Esophagus muscularis mucosa (tissue), 4 donors: ENCODE results near the gene PTGER1. TPM values are rescaled to one million over a fixed set of nuclear protein-coding genes. Genes with fewer than 3 reads are reported as not detected.

Experiments
- DNase-seq: peaks from one replicate; pipeline ENCODE4 v3.0.0-alpha.2; 2017; ENCODE audit errors: extremely low spot score
- H3K27ac ChIP-seq, 4 donors: fragments of 200-600 bp; sonication (generic); replicated peaks in 1 of 4; 1 replicate in 3 of 4; 2 replicates in 1 of 4; pipeline ENCODE4 v1.5.1; 2016 to 2019; ENCODE audit warnings: mild to moderate bottlenecking in 1 of 4
- H3K27me3 ChIP-seq, 4 donors: fragments of 200-600 bp; sonication (generic); one replicate each; pipeline versions ENCODE4 v1.5.1 to v1.6.0; 2016 to 2019
- H3K36me3 ChIP-seq, 4 donors: fragments of 200-600 bp; sonication (generic); one replicate each; pipeline ENCODE4 v1.5.1; 2016 to 2019
- H3K4me1 ChIP-seq, 4 donors: fragments of 200-600 bp; sonication (generic); one replicate each; pipeline ENCODE4 v1.5.1; 2016 to 2019
- H3K4me3 ChIP-seq, 4 donors: fragments of 200-600 bp; sonication (generic); 1 replicate in 2 of 4; 2 replicates in 2 of 4; pipeline ENCODE4 v1.5.1; 2016 to 2019; ENCODE audit warnings: mild to moderate bottlenecking in 4 of 4, moderate library complexity in 1 of 4
- H3K9me3 ChIP-seq, 4 donors: fragments of 200-600 bp; sonication (generic); 1 replicate in 3 of 4; 2 replicates in 1 of 4; pipeline ENCODE4 v1.5.1; 2016 to 2019
- CTCF ChIP-seq, 3 experiments: fragments of 200-600 bp in 2 of 3; fragments of 450-650 bp in 1 of 3; sonication (generic) in 2 of 3; IDR thresholded peaks; one replicate each; pipeline ENCODE4 v1.5.1; 2017 to 2019; ENCODE audit warnings: antibody characterized with exemption in 3 of 3, mild to moderate bottlenecking in 2 of 3, moderate library complexity in 1 of 3
- EP300 ChIP-seq: sonication (generic); formaldehyde crosslinking; IDR thresholded peaks from one replicate; pipeline ENCODE4 v1.6.1; 2017; ENCODE audit warnings: antibody characterized with exemption
- POLR2A ChIP-seq: fragments of 450-650 bp; IDR thresholded peaks from one replicate; pipeline ENCODE4 v1.6.1; 2017; ENCODE audit warnings: antibody characterized with exemption, moderate library complexity, mild to moderate bottlenecking, low read depth
- POLR2AphosphoS5 ChIP-seq, 2 donors: sonication (generic); formaldehyde crosslinking; IDR thresholded peaks; one replicate each; pipeline ENCODE4 v1.6.1; 2017; ENCODE audit warnings: antibody characterized with exemption in 2 of 2
- WGBS: methylation state at CpG from one replicate; pipeline ENCODE4 v1.1.5; 2018; 5-methylcytosine and 5-hydroxymethylcytosine counted together
- intact Hi-C: fragments of 100-400 bp; cut with DNase I; formaldehyde crosslinking; loops from one replicate; pipeline ENCODE4 v1.15.1; 2023
- total RNA-seq, 4 donors: library from RNA; depleted of rRNA; stranded (reverse); fragments of >200 nt; gene quantifications; one replicate each; pipeline versions ENCODE4 v1.1.0 to v1.2.1, GENCODE V29; 2016

The PTGER1 gene
- total RNA-seq, 4 donors from 2014 or later, result 0.80 to 1.8 (median 1.3) TPM; not detected in 1

GRCh38 chr19:14473073-14473977 is 1.8 kb downstream of the PTGER1 start:
- intact Hi-C loops, result loop anchor here (5.0 to 10.0 kb wide), 2 partner anchors 41 to 329 kb away; partner anchors contain the start of gene PKN1
- 63% methylated on average over 19 of the region's 97 CpGs for WGBS
- peaks cover 29 to 69% (median 62%) of the 10 kb centered on the region in 4 donors for H3K4me1 ChIP-seq
- no peak overlapping the region for H3K27ac ChIP-seq
- DNase-seq, result no peak
- H3K36me3 ChIP-seq, result peaks cover 36 to 45% (median 40%) of the 10 kb centered on the region in 4 donors
- no peaks in the 10 kb centered on the region for H3K9me3 ChIP-seq
- peak overlapping the region in 2 of 4 donors; percentile 9 to 14 for H3K4me3 ChIP-seq
- TF ChIP-seq POLR2AphosphoS5 (IDR thresholded peaks at IDR 0.05) (no peak), POLR2A (no peak), EP300 (no peak), CTCF (IDR thresholded peaks at IDR 0.05) (no peak)
- H3K27me3 ChIP-seq, result peaks cover 0 to 34% (median 9%) of the 10 kb centered on the region in 4 donors

DNA sequence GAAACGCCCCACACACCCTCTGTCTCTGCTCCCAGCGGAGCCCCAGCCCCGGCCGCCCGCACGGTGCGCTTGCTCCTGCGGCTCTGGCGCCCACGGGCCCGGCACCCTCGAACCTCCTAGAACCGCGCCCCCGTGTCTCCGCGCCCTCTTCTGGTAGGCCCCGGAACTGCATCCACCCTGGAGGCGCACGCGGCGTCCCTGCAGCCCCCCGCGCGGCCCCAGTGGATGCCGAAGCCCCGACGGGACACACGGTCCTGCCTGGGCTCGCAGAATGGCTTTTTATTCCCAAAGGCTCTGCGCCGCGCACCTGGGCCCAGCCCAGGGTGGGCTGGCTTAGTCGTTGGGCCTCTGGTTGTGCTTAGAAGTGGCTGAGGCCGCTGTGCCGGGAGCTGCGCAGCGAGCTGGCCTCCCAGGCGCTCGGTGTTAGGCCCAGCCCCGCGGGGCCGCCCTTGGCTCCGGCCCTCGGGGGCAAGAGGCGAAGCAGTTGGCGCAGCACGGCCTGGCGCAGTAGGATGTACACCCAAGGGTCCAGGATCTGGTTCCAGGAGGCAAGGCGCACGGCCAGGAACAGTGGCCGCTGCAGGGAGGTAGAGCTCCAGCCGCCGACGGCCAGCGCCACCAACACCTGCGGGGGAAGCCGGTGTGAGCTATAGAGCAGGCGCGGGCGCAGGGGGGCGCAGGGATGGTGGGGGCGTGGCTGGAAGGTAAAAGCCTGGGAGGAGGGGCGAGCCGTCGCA is 2.8 kb downstream of the PTGER1 start:
- peak; percentile 94 for DNase-seq
- WGBS, result 21% methylated on average over 27 of the region's 66 CpGs
- Histone ChIP-seq H3K36me3 (peaks cover 38 to 45% (median 42%) of the 10 kb centered on the region in 4 donors), H3K27ac (peak overlapping the region in 1 of 4 donors; percentile 42), H3K9me3 (no peaks in the 10 kb centered on the region), H3K4me3 (peak overlapping the region; percentile 28 to 49 (median 35)), H3K4me1 (peaks cover 29 to 60% (median 55%) of the 10 kb centered on the region in 4 donors), H3K27me3 (peaks cover 0 to 34% (median 9%) of the 10 kb centered on the region in 4 donors)
- intact Hi-C loops, result loop anchor here (5.0 to 10.0 kb wide), 2 partner anchors 40 to 328 kb away; partner anchors contain the start of gene PKN1
- TF ChIP-seq POLR2A (no peak), CTCF (IDR thresholded peaks at IDR 0.05) (peak in 2 of 3 experiments; percentile 94 to 98), POLR2AphosphoS5 (IDR thresholded peaks at IDR 0.05) (peak; percentile 52 to 66), EP300 (no peak)

DNA sequence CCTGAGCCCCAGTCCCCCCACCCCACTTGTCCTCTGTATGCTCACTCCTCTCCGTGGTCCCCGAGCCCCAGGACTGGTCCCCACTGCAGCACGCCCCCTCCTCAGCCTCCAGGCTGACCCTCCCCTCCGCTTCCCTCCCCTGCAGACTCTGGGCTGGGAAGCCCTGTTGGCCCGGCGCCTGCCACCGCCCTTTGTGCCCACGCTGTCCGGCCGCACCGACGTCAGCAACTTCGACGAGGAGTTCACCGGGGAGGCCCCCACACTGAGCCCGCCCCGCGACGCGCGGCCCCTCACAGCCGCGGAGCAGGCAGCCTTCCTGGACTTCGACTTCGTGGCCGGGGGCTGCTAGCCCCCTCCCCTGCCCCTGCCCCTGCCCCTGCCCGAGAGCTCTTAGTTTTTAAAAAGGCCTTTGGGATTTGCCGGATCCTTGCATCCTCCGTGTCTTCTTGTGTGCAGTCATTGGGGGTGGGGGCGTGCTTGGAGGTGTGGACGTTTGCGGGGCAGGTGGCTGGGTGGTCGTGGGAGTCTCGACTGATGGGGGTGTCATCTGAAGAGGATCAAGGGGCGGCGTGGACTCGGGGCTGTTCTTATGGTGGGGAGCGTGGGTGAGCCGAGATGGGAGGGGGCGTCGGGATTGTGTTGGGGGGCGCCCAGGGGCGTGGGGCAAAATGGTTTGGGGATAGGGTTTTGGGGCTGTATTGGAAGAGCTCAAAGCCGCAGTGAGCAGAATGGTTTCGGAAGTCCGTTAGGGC is 3.5 kb downstream of the PTGER1 start:
- H3K36me3 ChIP-seq, result peaks cover 46 to 51% (median 49%) of the 10 kb centered on the region in 4 donors
- peaks cover 29 to 52% (median 47%) of the 10 kb centered on the region in 4 donors for H3K4me1 ChIP-seq
- intact Hi-C loops, result loop anchor here (5.0 to 10.0 kb wide), 2 partner anchors 39 to 327 kb away; partner anchors contain the start of gene PKN1
- no peak for DNase-seq
- TF ChIP-seq POLR2AphosphoS5 (IDR thresholded peaks at IDR 0.05), result no peak
- no peak for TF ChIP-seq EP300
- no peak for TF ChIP-seq POLR2A
- no peak for TF ChIP-seq CTCF (IDR thresholded peaks at IDR 0.05)
- peak overlapping the region in 3 of 4 donors; percentile 28 to 35 (median 35) for H3K4me3 ChIP-seq
- peak overlapping the region in 1 of 4 donors; percentile 42 for H3K27ac ChIP-seq
- no peaks in the 10 kb centered on the region for H3K9me3 ChIP-seq
- H3K27me3 ChIP-seq, result peaks cover 0 to 34% (median 9%) of the 10 kb centered on the region in 4 donors
- 67% methylated on average over 46 of the region's 46 CpGs for WGBS
